Fibroblast of peridontal ligament (primary cell): ENCODE data around the gene MYRIP.
"Not testable (repeated sequence)": the region's sequence is repeated elsewhere in the genome, so short reads cannot be mapped to it uniquely, and the experiment has no call there.

ENCODE experiments used
- DNase-seq: peaks from one replicate; pipeline ENCODE4 v3.0.0-alpha.2; 2010; ENCODE audit errors: extremely low read depth

The MYRIP gene

GRCh38 chr3:39809181-39809994 is at the start of gene MYRIP:
Gene MYRIP, plus strand, starts transcription at chr3:39809609. Its CDS starts 91,208 bp downstream, at chr3:39900817.
- DNase-seq = no peak

GRCh38 chr3:39760325-39760724 is 49.1 kb upstream of the MYRIP start:
- DNase-seq = no peak

- no peak for DNase-seq
These were observed 46.8 kb upstream of the MYRIP start for GRCh38 chr3:39762537-39763070.

GRCh38 chr3:39763390-39763789 is 46.0 kb upstream of the MYRIP start:
- no peak for DNase-seq

GRCh38 chr3:39765575-39765974 is 43.8 kb upstream of the MYRIP start:
- no peak for DNase-seq

- no peak for DNase-seq
These were observed 43.0 kb upstream of the MYRIP start for GRCh38 chr3:39766433-39766832.

GRCh38 chr3:39766909-39767308 is 42.5 kb upstream of the MYRIP start:
- DNase-seq = not testable (repeated sequence)

GRCh38 chr3:39778168-39778567 is 31.2 kb upstream of the MYRIP start:
- DNase-seq = not testable (repeated sequence)

- no peak for DNase-seq
These were observed 29.7 kb upstream of the MYRIP start for GRCh38 chr3:39779511-39780230.

GRCh38 chr3:39780352-39780751 is 29.1 kb upstream of the MYRIP start:
- DNase-seq = no peak

GRCh38 chr3:39781025-39781424 is 28.4 kb upstream of the MYRIP start:
- DNase-seq = no peak

GRCh38 chr3:39781632-39782031 is 27.8 kb upstream of the MYRIP start:
- DNase-seq = no peak

- DNase-seq = no peak
These were observed 25.7 kb upstream of the MYRIP start for GRCh38 chr3:39783680-39784079.

GRCh38 chr3:39784922-39785321 is 24.5 kb upstream of the MYRIP start:
- DNase-seq = no peak

- DNase-seq = no peak
These were observed 21.1 kb upstream of the MYRIP start for GRCh38 chr3:39788128-39788883.

GRCh38 chr3:39791603-39792002 is 17.8 kb upstream of the MYRIP start:
- DNase-seq = no peak

GRCh38 chr3:39794880-39795279 is 14.5 kb upstream of the MYRIP start:
- DNase-seq = no peak

- DNase-seq = no peak
These were observed 8.2 kb upstream of the MYRIP start for GRCh38 chr3:39801216-39801615.

GRCh38 chr3:39802486-39802885 is 6.9 kb upstream of the MYRIP start:
- DNase-seq = not testable (repeated sequence)

- DNase-seq = no peak
These were observed 5.5 kb upstream of the MYRIP start for GRCh38 chr3:39803956-39804355.

- no peak for DNase-seq
These were observed 4.5 kb upstream of the MYRIP start for GRCh38 chr3:39804951-39805350.

GRCh38 chr3:39805650-39806049 is 3.8 kb upstream of the MYRIP start:
- DNase-seq = no peak
